ENCODE measurements around the gene CPEB4. TPM values are rescaled to one million over a fixed set of nuclear protein-coding genes. Genes with fewer than 3 reads are reported as not detected.

Gene CPEB4
- total and polyA plus RNA-seq, 2 experiments from 2014 or later: 5.9 to 10.2 TPM

GRCh38 chr5:173902334-173902733 lies 14.2 kb downstream of the CPEB4 start:
- Mint-ChIP-seq H3K4me3 (no peak overlapping the region), H3K9me3 (no peaks in the 10 kb centered on the region), H3K36me3 (ENCODE audit: low read depth) (no peaks in the 10 kb centered on the region), H3K27ac (peak overlapping the region; percentile 29; the same call in 1 of the 2 replicates), H3K27me3 (ENCODE audit: insufficient read depth, low read depth, poor library complexity) (peaks cover 2% of the 10 kb centered on the region), H3K4me1 (peaks cover 29% of the 10 kb centered on the region)
- Histone ChIP-seq H3K27ac (ENCODE audit: low read depth) (no peak overlapping the region), H3F3A (replicated peaks; ENCODE audit: low read depth) (no peaks in the 10 kb centered on the region), H3K4me2 (no peak overlapping the region), H3K4me1 (ENCODE audit: insufficient read depth) (peaks cover 22% of the 10 kb centered on the region), H3K27me3 (ENCODE audit: insufficient read depth) (no peaks in the 10 kb centered on the region), H4K20me1 (replicated peaks; ENCODE audit: insufficient read depth) (no peaks in the 10 kb centered on the region), H3K36me3 (ENCODE audit: insufficient read depth) (no peaks in the 10 kb centered on the region), H2AFZ (no peak overlapping the region), H3K4me3 (no peak overlapping the region), H3K79me2 (replicated peaks; ENCODE audit: insufficient read depth) (peaks cover 4% of the 10 kb centered on the region; the same call in 1 of the 2 replicates), H3K9me2 (ENCODE audit: insufficient read depth) (no peaks in the 10 kb centered on the region)
- ATAC-seq (no peak), DNase-seq (ENCODE audit: low spot score) (no peak)
- TF ChIP-seq JUNB (IDR thresholded peaks at IDR 0.05; ENCODE audit: unreplicated experiment) (no peak), STAT1 (IDR thresholded peaks at IDR 0.05; ENCODE audit: unreplicated experiment) (no peak), POLR2AphosphoS5 (IDR thresholded peaks at IDR 0.05; ENCODE audit: low read depth) (no peak), REST (IDR thresholded peaks at IDR 0.05; ENCODE audit: unreplicated experiment) (no peak), ZNF462 (CRISPR knock-in tag; IDR thresholded peaks at IDR 0.05) (no peak), ETS1 (IDR thresholded peaks at IDR 0.05) (no peak)
